Neural cell (in vitro differentiated cells): ENCODE data around the gene ZFYVE28. TPM values are rescaled to one million over a fixed set of nuclear protein-coding genes. Genes with fewer than 3 reads are reported as not detected.

Experiments
- H2AFZ ChIP-seq: fragments of 200-600, 300-800 bp; sonication (generic), shearing (Covaris generic); 2 replicates; pipeline ENCODE4 v1.6.0; 2014; ENCODE audit warnings: low read depth, mild to moderate bottlenecking, antibody characterized with exemption, low read length, moderate library complexity
- H3F3A ChIP-seq: fragments of 200-600 bp; shearing (Covaris generic); 2 replicates; pipeline ENCODE4 v1.6.1; 2016; ENCODE audit warnings: mild to moderate bottlenecking, moderate library complexity, mixed read lengths, antibody characterized with exemption, low read length; ENCODE audit not compliant: insufficient read depth, poor library complexity, severe bottlenecking
- H3K27ac ChIP-seq: fragments of 200-600, 300-800 bp; sonication (generic), shearing (Covaris generic); 2 replicates; pipeline ENCODE4 v1.5.1; 2014; ENCODE audit warnings: mild to moderate bottlenecking, low read length, moderate library complexity
- H3K27me3 ChIP-seq: fragments of 300-800, 200-600 bp; sonication (generic), shearing (Covaris generic); 2 replicates; pipeline ENCODE4 v1.6.0; 2014; ENCODE audit warnings: mild to moderate bottlenecking, low read depth, low read length, moderate library complexity; ENCODE audit not compliant: insufficient read depth
- H3K36me3 ChIP-seq: fragments of 300-800, 200-600 bp; sonication (generic), shearing (Covaris generic); 2 replicates; pipeline ENCODE4 v1.5.1; 2014; ENCODE audit warnings: mild to moderate bottlenecking, antibody characterized with exemption, low read length, moderate library complexity; ENCODE audit not compliant: insufficient read depth
- H3K4me2 ChIP-seq: fragments of 300-800, 200-600 bp; sonication (generic), shearing (Covaris generic); 2 replicates; pipeline ENCODE4 v1.6.0; 2014; ENCODE audit warnings: mild to moderate bottlenecking, low read length
- H3K4me3 ChIP-seq: fragments of 300-800, 200-600 bp; sonication (generic), shearing (Covaris generic); 2 replicates; pipeline ENCODE4 v1.5.1; 2014; ENCODE audit warnings: mild to moderate bottlenecking, low read length, moderate library complexity
- H3K79me2 ChIP-seq: fragments of 200-600 bp; shearing (Covaris generic); replicated peaks from 2 replicates; pipeline ENCODE4 v1.6.0; 2014; ENCODE audit warnings: mild to moderate bottlenecking, low read length, moderate library complexity; ENCODE audit not compliant: insufficient read depth
- H3K9ac ChIP-seq: fragments of 300-800, 200-600 bp; sonication (generic), shearing (Covaris generic); 2 replicates; pipeline ENCODE4 v1.6.1; 2016; ENCODE audit warnings: mild to moderate bottlenecking, low read length, mixed read lengths
- H3K9me2 ChIP-seq: fragments of 200-600 bp; shearing (Covaris generic); 2 replicates; pipeline ENCODE4 v1.6.1; 2016; ENCODE audit warnings: mild to moderate bottlenecking, low read length, mixed read lengths; ENCODE audit not compliant: insufficient read depth
- H3K9me3 ChIP-seq: fragments of 200-600, 300-800 bp; sonication (generic), shearing (Covaris generic); 2 replicates; pipeline ENCODE4 v1.6.1; 2016; ENCODE audit warnings: mild to moderate bottlenecking, mixed run types, low read length, moderate library complexity, mixed read lengths
- H4K20me1 ChIP-seq: fragments of 200-600 bp; shearing (Covaris generic); 2 replicates; pipeline ENCODE4 v1.6.1; 2016; ENCODE audit warnings: mild to moderate bottlenecking, mixed run types; ENCODE audit not compliant: insufficient read depth
- CTCF ChIP-seq: fragments of 450-650 bp; IDR thresholded peaks from 2 replicates; pipeline ENCODE4 v1.5.1; 2014; ENCODE audit warnings: antibody characterized with exemption, mild to moderate bottlenecking, moderate library complexity; ENCODE audit not compliant: poor library complexity, severe bottlenecking
- EP300 ChIP-seq: fragments of 450-650 bp; conservative IDR thresholded peaks from 2 replicates; pipeline ENCODE4 v1.6.1; 2014; ENCODE audit warnings: antibody characterized with exemption, mild to moderate bottlenecking, moderate library complexity; ENCODE audit not compliant: poor library complexity, severe bottlenecking
- EZH2 ChIP-seq: fragments of 200-600, 300-800 bp; shearing (Covaris generic), sonication (generic); IDR thresholded peaks from 2 replicates; pipeline ENCODE4 v1.6.1; 2014; ENCODE audit warnings: antibody characterized with exemption, low read length, borderline replicate concordance, mild to moderate bottlenecking; ENCODE audit not compliant: insufficient read depth, poor library complexity, severe bottlenecking
- MXI1 ChIP-seq: fragments of 450-650 bp; conservative IDR thresholded peaks from 2 replicates; pipeline ENCODE4 v1.6.1; 2014; ENCODE audit warnings: antibody characterized with exemption, mild to moderate bottlenecking; ENCODE audit not compliant: poor library complexity, severe bottlenecking
- POLR2AphosphoS5 ChIP-seq: IDR thresholded peaks from 2 replicates; pipeline ENCODE4 v1.6.1; 2012
- RAD21 ChIP-seq: fragments of 450-650 bp; conservative IDR thresholded peaks from 2 replicates; pipeline ENCODE4 v1.6.1; 2014; ENCODE audit warnings: antibody characterized with exemption, mild to moderate bottlenecking, moderate library complexity
- REST ChIP-seq: IDR thresholded peaks from 2 replicates; pipeline ENCODE4 v1.6.1; 2012; ENCODE audit warnings: borderline replicate concordance
- SMC3 ChIP-seq: fragments of 450-650 bp; conservative IDR thresholded peaks from 2 replicates; pipeline ENCODE4 v1.6.1; 2014; ENCODE audit warnings: antibody characterized with exemption, mild to moderate bottlenecking, moderate library complexity; ENCODE audit not compliant: poor library complexity
- TAF1 ChIP-seq: IDR thresholded peaks from 2 replicates; pipeline ENCODE4 v1.6.1; 2012; ENCODE audit warnings: low read depth
- polyA plus RNA-seq: library from polyadenylated mRNA; depleted of rRNA; stranded (reverse); fragments of >200 nt; gene quantifications from 2 replicates; pipeline ENCODE4 v1.2.3, GENCODE V29; 2014

ZFYVE28 gene
- polyA plus RNA-seq, 1 donor from 2014 or later = 2.4 TPM

GRCh38 chr4:2259541-2260343, 158.7 kb downstream of the ZFYVE28 start:
- Histone ChIP-seq H2AFZ (no peak overlapping the region), H3K36me3 (no peaks in the 10 kb centered on the region), H3K4me2 (peak overlapping the region; percentile 44), H3F3A (no peaks in the 10 kb centered on the region), H3K4me3 (peak overlapping the region; percentile 89), H3K27me3 (no peaks in the 10 kb centered on the region), H4K20me1 (peaks cover 38% of the 10 kb centered on the region), H3K9me3 (no peaks in the 10 kb centered on the region), H3K27ac (no peak overlapping the region), H3K9ac (peak overlapping the region; percentile 70), H3K9me2 (no peaks in the 10 kb centered on the region), H3K79me2 (peaks cover 32% of the 10 kb centered on the region)
- TF ChIP-seq CTCF (no peak), EZH2 (no peak), RAD21 (no peak), EP300 (no peak), SMC3 (no peak), POLR2AphosphoS5 (no peak), REST (no peak), MXI1 (no peak)

- H3F3A ChIP-seq = no peaks in the 10 kb centered on the region
- peaks cover 38% of the 10 kb centered on the region for H4K20me1 ChIP-seq
- H3K9ac ChIP-seq = no peak overlapping the region
- no peak overlapping the region for H2AFZ ChIP-seq
- peak overlapping the region; percentile 89 for H3K4me3 ChIP-seq
- no peak overlapping the region for H3K27ac ChIP-seq
- TF ChIP-seq POLR2AphosphoS5 = no peak
- TF ChIP-seq RAD21 = no peak
- no peak for TF ChIP-seq CTCF
- no peak for TF ChIP-seq EZH2
- TF ChIP-seq MXI1 = no peak
- no peak for TF ChIP-seq SMC3
- TF ChIP-seq EP300 = no peak
- TF ChIP-seq REST = no peak
- no peak for TF ChIP-seq TAF1
- peaks cover 37% of the 10 kb centered on the region for H3K79me2 ChIP-seq
- no peaks in the 10 kb centered on the region for H3K9me2 ChIP-seq
- no peaks in the 10 kb centered on the region for H3K27me3 ChIP-seq
- no peak overlapping the region for H3K4me2 ChIP-seq
- H3K36me3 ChIP-seq = no peaks in the 10 kb centered on the region
- no peaks in the 10 kb centered on the region for H3K9me3 ChIP-seq
Measured at GRCh38 chr4:2259036-2259540, 159.4 kb downstream of the ZFYVE28 start.
